Measurements from ENCODE around the gene RXFP4. TPM values are rescaled to one million over a fixed set of nuclear protein-coding genes. Genes with fewer than 3 reads are reported as not detected.

RXFP4 gene
- total and polyA plus RNA-seq, 8 donors: 0.10 to 0.82 (median 0.17) TPM; not detected in 3

- no peaks in the 10 kb centered on the region for H3K9me3 ChIP-seq
- H3K36me3 ChIP-seq: peaks cover 0 to 81% of the 10 kb centered on the region in 2 donors
- ATAC-seq (peak; percentile 16), DNase-seq (no peak)
- no peak for TF ChIP-seq CTCF (IDR thresholded peaks at IDR 0.05)
- H3K27ac ChIP-seq: peak overlapping the region; percentile 71 to 96
- intact Hi-C loops (cut with DNase I): no loop called here
- peak overlapping the region in 1 of 2 donors; percentile 25 for H3K4me3 ChIP-seq
- H3K4me1 ChIP-seq: peaks cover 64 to 93% of the 10 kb centered on the region in 2 donors
- H3K27me3 ChIP-seq: no peaks in the 10 kb centered on the region
Observed at GRCh38 chr1:155967341-155968050, 26.1 kb downstream of the RXFP4 start.

GRCh38 chr1:155968051-155968400, 26.6 kb downstream of the RXFP4 start:
- TF ChIP-seq CTCF (IDR thresholded peaks at IDR 0.05): no peak
- Histone ChIP-seq H3K27ac (peak overlapping the region; percentile 71 to 96), H3K27me3 (no peaks in the 10 kb centered on the region), H3K4me1 (peaks cover 63 to 93% of the 10 kb centered on the region in 2 donors), H3K9me3 (no peaks in the 10 kb centered on the region), H3K4me3 (peak overlapping the region in 1 of 2 donors; percentile 25), H3K36me3 (peaks cover 0 to 79% of the 10 kb centered on the region in 2 donors)
- ATAC-seq: no peak
- intact Hi-C loops (cut with DNase I): no loop called here
- no peak for DNase-seq

GRCh38 chr1:155968670-155969069, 27.2 kb downstream of the RXFP4 start:
- Histone ChIP-seq H3K9me3 (no peaks in the 10 kb centered on the region), H3K4me1 (peaks cover 67 to 93% of the 10 kb centered on the region in 2 donors), H3K27ac (peak overlapping the region; percentile 71 to 96), H3K36me3 (peaks cover 0 to 73% of the 10 kb centered on the region in 2 donors), H3K27me3 (no peaks in the 10 kb centered on the region), H3K4me3 (no peak overlapping the region)
- ATAC-seq: no peak
- no peak for TF ChIP-seq CTCF (IDR thresholded peaks at IDR 0.05)
- intact Hi-C loops (cut with DNase I): no loop called here
- peak in 1 of 4 donors; percentile 84 for DNase-seq

GRCh38 chr1:155969377-155969791, 27.9 kb downstream of the RXFP4 start:
- H3K9me3 ChIP-seq: no peaks in the 10 kb centered on the region
- peak overlapping the region; percentile 71 to 96 for H3K27ac ChIP-seq
- peak in 1 of 4 donors; percentile 76 for DNase-seq
- no peak for TF ChIP-seq CTCF (IDR thresholded peaks at IDR 0.05)
- H3K27me3 ChIP-seq: no peaks in the 10 kb centered on the region
- H3K36me3 ChIP-seq: peaks cover 0 to 70% of the 10 kb centered on the region in 2 donors
- ATAC-seq: no peak
- intact Hi-C loops (cut with DNase I): no loop called here
- H3K4me3 ChIP-seq: peak overlapping the region in 1 of 2 donors; percentile 0
- peaks cover 73 to 99% of the 10 kb centered on the region in 2 donors for H3K4me1 ChIP-seq

- Histone ChIP-seq H3K27me3 (no peaks in the 10 kb centered on the region), H3K4me3 (no peak overlapping the region), H3K4me1 (peaks cover 85 to 99% of the 10 kb centered on the region in 2 donors), H3K27ac (peak overlapping the region; percentile 53 to 96), H3K9me3 (no peaks in the 10 kb centered on the region), H3K36me3 (peaks cover 0 to 58% of the 10 kb centered on the region in 2 donors)
- intact Hi-C loops (cut with DNase I): no loop called here
- no peak for TF ChIP-seq CTCF (IDR thresholded peaks at IDR 0.05)
- ATAC-seq: peak; percentile 82
- DNase-seq: peak in 2 of 4 donors; percentile 90 to 96
Observed at GRCh38 chr1:155970531-155971167, 29.2 kb downstream of the RXFP4 start.

All from left lung (tissue), 10 donors.